ENCODE data around the gene SCO1.

DNA sequence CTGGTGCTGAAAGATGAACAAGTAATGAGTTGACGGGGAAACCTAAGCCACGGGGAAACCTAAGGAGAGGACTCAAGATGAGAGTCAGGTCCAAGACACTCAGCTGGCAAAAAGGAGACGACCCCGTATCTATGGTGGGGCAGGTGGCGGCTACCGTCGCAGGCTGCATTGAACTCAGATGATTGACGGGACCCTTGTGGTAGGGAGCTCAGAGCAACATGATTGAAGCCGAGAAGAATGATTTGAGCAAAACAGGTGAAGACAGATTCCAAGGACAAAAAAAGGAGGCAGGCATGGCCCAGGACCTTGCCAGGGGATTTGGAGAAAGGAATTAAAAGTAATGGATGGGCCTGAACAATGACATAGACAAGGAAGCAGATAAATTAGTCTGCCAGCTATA, 32.8 kb downstream of the SCO1 start:
- TF ChIP-seq CTCF (IDR thresholded peaks at IDR 0.05) (no peak), EZH2 (IDR thresholded peaks at IDR 0.05) (no peak), EZH2phosphoT487 (IDR thresholded peaks at IDR 0.05) (no peak)
